GM12875 (cell line): ENCODE measurements around the gene PRDM5.

Experiments
- H3K4me3 ChIP-seq: one replicate; pipeline ENCODE4 v1.5.1; 2011; ENCODE audit warnings: low read depth, low read length, control low read depth
- CTCF ChIP-seq: IDR thresholded peaks from 2 replicates; pipeline ENCODE4 v1.5.1; 2011; ENCODE audit warnings: low read depth, mild to moderate bottlenecking, control low read depth, inconsistent platforms, low read length, moderate library complexity, borderline replicate concordance; ENCODE audit not compliant: insufficient read depth

Gene PRDM5

GRCh38 chr4:120858776-120859175 is 63.8 kb downstream of the PRDM5 start:
- no peak for TF ChIP-seq CTCF
- no peak overlapping the region for H3K4me3 ChIP-seq

DNA sequence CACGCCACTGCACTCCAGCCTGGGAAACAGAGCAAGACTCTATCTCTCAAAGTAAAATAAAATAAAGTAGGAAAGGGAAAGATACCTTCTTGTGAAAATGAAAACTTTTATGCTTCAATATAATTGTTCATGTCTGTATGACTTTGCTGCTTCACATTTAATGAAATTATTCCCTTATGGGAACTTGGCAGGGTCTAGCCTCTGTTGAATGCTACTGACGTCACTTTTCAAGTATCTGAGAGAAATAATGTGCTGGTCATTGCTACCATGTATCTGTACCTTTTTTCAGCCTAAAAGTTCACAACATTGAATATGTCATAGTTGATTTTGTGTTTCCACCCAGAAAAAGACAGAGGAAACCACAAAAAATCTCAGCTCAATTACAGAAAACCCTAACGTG is 65.2 kb downstream of the PRDM5 start:
- TF ChIP-seq CTCF = no peak
- H3K4me3 ChIP-seq = no peak overlapping the region

DNA sequence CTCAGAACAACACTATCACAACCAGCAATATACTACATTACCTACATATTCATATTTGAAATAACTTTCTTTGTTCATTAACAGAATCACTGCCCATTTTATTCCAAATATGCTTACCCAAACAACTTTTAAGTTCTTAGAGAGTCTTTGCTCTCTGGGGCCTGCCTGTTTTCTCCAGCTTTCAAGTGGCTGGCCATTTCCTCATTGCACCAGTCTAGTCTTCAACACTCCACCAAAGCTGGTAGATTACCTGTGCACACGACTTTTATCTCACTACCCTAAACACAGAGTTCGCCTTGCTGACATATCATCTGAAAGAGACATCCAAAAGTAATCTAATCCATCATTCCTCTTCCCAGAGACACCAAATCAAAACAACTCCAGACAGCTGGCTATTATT is 66.2 kb downstream of the PRDM5 start:
- H3K4me3 ChIP-seq = no peak overlapping the region
- no peak for TF ChIP-seq CTCF

DNA sequence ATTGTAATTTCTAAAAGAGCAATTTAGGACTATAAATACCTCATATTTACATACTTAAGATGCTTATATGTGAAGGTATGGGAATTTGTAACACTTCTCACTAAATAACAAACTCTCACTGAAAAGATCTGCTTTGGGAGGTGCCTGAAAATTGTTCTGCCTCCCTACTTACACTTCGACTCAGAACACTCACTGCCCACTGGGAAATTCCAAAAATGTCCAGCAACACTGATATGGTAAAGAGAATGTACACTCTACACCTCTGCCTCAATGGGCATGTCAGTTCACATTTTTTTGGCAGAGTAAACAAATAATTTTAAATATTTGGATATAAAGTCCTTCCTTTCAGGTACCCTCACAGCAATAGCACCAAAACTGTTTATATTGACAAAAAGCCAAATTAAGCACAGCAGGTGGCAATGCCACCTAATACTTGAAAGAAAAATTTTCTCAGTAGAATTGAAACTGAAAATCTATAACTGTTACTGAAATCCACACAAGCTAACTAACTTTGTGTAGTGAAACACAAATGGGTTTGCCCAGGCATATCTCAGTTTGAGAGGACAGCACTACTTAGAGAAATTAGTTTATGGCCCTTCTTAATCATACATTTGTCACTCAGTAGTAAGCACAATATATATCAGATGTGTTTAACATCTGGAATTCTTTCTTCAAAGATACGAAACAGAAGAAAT is 67.1 kb downstream of the PRDM5 start:
- no peak overlapping the region for H3K4me3 ChIP-seq
- TF ChIP-seq CTCF = no peak

GRCh38 chr4:120853161-120853935 is 69.2 kb downstream of the PRDM5 start:
- H3K4me3 ChIP-seq = no peak overlapping the region
- no peak for TF ChIP-seq CTCF

DNA sequence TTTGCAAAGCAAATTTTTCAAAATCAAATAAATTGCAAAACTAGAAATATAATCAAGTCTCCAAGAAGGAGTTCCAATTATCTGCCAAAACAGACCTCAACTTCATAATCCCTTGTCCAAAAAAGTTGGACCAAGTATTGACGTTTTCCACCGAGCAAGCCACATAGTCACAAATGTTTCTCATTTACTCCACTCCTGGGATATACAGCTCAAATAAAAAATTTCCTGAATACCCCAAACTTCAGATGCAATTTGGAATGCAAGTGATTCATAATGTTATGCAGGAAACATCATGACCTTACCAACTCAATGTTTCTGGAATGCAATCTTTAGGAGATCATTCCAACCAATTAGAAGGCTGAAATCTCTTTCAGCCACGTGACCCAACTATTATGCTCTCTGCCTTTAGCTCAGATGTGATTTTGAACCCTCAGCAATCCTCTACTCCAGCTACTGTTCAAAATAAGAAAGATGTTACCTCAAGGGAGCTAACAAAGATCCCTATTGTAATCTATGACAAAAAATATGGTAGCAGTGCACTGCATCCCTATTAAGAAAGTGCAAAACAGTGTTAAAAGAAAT is 72.4 kb downstream of the PRDM5 start:
- H3K4me3 ChIP-seq = no peak overlapping the region
- no peak for TF ChIP-seq CTCF

DNA sequence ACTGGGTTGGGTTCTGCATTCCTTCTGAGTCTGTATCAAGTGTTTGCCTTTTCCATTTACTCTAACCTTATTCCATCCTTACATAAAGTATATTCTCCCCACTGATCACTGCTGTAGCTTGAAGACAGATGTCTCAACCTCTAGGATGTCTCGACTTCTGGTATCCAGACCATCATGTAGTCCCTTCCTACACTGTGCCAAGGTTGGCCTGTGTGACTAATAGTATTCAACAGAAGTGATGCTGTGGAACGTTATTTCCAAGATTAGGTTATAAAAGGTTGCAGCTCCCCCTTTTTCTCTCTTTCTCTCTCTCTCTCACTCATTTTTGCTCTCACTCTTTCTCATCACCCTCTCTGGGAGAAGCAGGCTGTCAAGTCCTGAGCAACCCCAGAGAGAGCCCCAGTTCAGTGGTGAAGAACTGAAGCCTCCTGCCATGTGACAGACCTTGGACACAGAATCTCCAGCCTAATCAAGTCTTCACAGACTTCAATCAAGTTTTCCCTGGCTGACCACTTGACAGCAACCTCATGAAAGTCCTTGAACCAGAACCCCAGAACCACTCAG is 75.4 kb downstream of the PRDM5 start:
- H3K4me3 ChIP-seq = no peak overlapping the region
- TF ChIP-seq CTCF = no peak
